Left colon (tissue), 2 donors: ENCODE data around the gene ELOVL7. TPM values are rescaled to one million over a fixed set of nuclear protein-coding genes. Genes with fewer than 3 reads are reported as not detected.
"Not testable (repeated sequence)": the region's sequence is repeated elsewhere in the genome, so short reads cannot be mapped to it uniquely, and the experiment has no call there.

ENCODE experiments used
- ATAC-seq: fragments of 200-7000 bp; cut with Tn5 transposase; one replicate; pipeline ENCODE4 v1.9.1; 2020; ENCODE audit warnings: mild to moderate bottlenecking, moderate library complexity
- DNase-seq, 2 donors: peaks; one replicate each; pipeline ENCODE4 v3.0.0-alpha.2; 2020
- intact Hi-C, 2 donors: fragments of 100-400 bp; cut with DNase I in 1 of 2; cut with micrococcal nuclease in 1 of 2; formaldehyde crosslinking; loops; one replicate each; pipeline versions ENCODE4 v1.11.2 to v1.14.0; 2022; cut with DNase I, micrococcal nuclease
- total RNA-seq, 2 donors: library from RNA; stranded (reverse); fragmentation: NEBNext Ultra II Directional; extraction: Animal tissue kit (Norgen Biotek cat#: 25700); gene quantifications; one replicate each; pipeline ENCODE4 v1.2.1, GENCODE V29; 2021
- donor health status: DM: no; HTN: no; CAD: no.
- donor health status: DM: yes; HTN: yes; CAD: no.

The ELOVL7 gene
- total RNA-seq, 2 donors from 2014 or later, result 30.0 to 30.5 TPM

DNA sequence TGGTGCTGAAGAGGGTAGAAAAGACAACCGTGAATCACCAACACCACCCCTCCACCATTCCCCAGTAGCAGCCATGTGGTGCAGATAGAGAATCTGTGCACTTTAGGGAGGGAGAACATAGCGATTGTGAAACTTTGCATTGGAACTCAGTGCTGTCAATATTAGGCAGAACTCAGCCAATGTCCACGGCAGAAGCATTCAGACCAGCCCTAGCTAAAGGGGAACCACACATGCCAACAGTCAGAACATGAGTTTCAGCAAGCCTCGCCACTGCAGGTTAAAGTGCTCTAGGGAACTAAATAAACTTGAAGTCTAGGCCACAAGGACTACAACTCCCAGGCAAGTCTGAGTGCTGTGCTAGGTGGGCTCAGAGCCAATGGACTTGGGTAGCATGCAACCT, 105.6 kb downstream of the ELOVL7 start:
- intact Hi-C loops, result no loop called here
- ATAC-seq (no peak), DNase-seq (no peak)

DNA sequence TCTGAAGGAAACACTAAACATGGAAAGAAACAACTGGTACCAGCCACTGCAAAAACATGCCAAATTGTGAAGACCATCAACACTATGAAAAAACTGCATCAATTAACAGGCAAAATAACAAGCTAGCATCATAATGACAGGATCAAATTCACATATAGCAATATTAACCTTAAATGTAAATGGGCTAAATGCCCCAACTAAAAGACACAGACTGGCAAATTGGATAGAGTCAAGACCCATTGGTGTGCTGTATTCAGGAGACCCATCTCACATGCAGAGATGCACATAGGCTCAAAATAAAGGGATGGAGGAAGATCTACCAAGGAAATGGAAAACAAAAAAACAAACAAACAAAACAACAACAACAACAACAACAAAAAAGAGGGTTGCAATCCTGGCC, 113.2 kb downstream of the ELOVL7 start:
- DNase-seq, result not testable (repeated sequence)

DNA sequence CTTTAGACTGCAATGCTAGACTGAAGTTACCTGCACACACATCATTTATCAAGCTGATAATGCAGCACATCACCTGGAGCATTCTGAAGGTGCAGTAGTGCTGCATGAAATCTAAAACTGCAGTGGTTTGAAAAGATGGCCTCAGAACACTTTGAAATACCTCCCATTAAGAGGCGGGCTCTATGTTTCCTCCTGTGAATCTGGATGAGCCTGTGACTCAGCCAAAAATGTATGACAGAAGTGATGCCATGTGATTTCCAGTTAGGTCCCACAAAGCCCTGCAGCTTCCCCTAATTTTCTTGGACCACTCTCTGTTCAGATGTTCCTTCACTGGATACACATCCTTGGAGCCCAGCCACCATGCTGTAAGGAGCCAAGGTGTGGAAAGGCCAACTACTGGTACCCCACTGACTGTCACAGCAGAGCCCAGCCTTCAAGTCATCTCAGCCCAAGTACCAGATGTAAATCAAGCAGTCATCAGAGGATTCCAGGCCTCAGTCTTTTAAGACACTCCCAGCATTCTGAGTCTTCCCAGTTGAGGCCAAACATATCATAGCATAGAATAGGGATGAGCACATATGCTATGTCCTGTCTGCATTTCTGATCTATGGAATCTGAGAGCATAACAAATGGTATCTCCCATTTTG, 116.9 kb downstream of the ELOVL7 start:
- intact Hi-C loops, result no loop called here
- ATAC-seq, result no peak

More for the DNA sequence above, 113.2 kb downstream of the ELOVL7 start:
- ATAC-seq, intact Hi-C loops: not testable (repeated sequence)

DNA sequence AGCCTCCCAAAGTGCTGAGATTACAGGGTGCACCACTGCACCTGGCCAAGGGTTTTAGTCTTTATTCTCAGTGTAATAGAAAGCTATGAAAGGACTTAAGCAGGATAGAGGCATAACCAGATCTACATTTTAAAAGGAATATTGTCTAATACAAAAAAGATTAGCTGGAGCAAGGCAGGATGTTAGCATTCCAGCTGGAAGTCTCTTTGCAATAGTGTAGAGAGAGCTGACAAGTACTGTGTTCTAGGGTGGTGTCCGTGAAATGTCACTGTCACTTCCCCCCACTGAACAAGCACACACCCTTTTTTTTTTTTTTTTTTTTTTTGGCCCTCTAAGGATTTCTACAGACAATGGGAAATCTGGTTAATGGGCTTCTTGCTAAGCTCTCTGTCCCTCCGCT, 119.9 kb downstream of the ELOVL7 start:
- intact Hi-C loops, result no loop called here
- no peak for DNase-seq
- no peak for ATAC-seq

More for the DNA sequence above, 116.9 kb downstream of the ELOVL7 start:
- no peak for DNase-seq

DNA sequence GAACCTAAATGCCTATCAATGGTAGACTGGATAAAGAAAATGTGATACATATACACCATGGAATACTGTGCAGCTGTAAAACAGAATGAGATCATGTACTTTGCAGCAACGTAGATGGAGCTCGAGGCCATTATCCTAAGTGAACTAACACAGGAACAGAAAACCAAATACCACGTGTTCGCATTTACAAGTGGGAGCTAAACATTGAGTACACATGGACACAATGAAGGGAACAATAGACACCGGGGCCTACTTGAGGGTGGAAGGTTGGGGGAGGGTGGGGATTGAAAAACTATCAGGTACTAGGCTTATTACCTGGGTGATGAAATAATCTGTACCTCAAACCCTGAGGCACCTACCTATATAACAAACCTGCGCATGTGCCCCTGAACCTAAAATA, 121.7 kb downstream of the ELOVL7 start:
- intact Hi-C loops, result no loop called here
- DNase-seq, result no peak
- no peak for ATAC-seq

DNA sequence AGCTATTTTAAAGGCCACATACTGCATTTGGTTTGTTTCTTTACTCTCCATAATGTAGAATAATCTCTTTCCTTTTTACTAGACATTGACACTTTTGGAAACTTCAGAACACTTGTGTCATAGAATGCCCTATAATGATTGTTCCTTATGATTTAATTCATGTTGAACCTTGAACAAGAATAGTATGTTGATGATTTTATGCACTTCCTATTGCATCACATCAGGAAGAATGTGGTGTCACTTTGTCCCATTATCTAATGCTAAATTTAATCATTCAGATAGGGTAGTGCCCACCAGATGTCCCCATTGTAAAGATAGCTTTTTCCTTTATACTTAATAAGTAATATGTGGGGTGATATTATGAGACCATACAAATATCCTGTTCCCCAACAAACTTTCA, 124.7 kb downstream of the ELOVL7 start:
- intact Hi-C loops, result no loop called here
- ATAC-seq (peak; percentile 63), DNase-seq (no peak)

DNA sequence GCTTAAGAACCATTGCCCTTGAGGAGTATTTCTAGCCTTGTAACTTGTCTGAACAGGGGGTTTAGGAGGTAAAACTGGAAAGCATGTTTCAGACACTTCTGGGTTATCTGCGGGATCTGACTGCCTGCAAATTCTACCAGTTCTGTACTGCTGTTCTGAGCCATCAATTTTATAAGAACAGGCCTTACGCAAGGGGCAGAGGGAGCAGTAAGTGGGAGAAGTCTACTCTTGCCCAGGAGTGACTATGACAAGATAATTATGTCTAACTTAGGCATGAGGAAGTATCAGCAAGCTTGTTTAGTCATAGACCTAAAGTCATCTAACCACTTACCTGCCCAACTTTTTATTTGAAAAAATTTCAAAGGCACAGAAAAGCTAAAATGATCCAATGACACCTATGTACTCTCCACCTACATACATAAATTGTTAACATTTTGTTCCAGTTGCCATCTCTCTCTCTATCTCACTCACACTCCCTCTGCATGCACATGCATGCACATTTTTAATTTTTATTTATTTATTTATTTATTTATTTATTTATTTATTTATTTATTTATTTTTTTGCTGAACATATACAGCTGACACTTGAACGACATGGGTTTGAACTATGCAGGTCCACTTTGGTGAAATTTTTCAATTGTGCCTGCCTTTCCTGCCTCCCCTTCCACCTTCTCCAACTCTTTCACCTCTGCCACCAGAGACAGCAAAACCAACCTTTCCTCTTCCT, 125.7 kb downstream of the ELOVL7 start:
- intact Hi-C loops, result no loop called here
- no peak for DNase-seq
- peak; percentile 51 for ATAC-seq

DNA sequence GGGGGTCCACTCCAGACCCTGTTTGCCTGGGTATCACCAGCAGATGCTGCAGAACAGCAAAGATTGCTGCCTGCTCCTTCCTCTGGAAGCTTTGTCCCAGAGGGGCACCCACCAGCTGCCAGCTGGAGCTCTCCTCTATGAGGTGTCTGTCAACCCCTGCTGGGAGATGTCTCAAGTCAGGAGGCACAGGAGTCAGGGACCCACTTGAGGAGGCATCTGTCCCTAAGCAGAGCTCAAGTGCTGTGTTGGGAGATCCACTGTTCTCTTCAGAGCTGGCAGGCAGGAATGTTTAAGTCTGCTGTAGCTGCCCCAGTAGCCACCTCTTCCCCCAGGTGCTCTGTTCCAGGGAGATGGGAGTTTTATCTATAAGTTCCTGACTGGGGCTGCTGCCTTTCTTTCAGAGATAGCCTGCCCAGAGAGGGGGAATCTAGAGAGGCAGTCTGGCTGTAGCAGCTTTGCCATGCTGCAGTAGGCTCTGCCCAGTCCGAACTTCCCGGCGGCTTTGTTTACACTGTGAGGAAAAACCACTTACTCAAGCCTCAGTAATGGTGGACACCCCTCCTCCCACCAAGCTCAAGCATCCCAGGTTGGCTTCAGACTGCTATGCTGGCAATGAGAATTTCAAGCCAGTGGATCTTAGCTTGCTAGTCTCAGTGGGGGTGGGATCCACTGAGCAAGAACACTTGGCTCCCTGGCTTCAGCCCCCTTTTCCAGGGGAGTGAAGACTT, 128.7 kb downstream of the ELOVL7 start:
- ATAC-seq, DNase-seq, intact Hi-C loops: not testable (repeated sequence)

DNA sequence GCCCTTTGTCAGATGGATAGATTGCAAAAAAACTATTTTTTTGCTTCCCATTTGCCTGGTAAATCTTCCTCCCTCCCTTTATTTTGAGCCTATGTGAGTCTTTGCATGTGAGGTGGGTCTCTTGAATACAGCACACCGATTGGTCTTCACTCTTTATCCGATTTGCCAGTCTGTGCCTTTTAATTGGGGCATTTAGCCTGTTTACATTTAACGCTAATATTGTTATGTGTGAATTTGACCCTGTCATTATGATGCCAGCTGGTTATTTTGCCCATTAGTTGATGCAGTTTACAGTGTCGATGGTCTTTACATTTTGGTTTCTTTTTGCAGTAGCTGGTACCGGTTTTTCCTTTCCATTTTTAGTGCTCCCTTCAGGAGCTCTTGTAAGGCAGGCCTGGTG, 131.1 kb downstream of the ELOVL7 start:
- ATAC-seq (no peak), DNase-seq (no peak)
- intact Hi-C loops, result no loop called here

DNA sequence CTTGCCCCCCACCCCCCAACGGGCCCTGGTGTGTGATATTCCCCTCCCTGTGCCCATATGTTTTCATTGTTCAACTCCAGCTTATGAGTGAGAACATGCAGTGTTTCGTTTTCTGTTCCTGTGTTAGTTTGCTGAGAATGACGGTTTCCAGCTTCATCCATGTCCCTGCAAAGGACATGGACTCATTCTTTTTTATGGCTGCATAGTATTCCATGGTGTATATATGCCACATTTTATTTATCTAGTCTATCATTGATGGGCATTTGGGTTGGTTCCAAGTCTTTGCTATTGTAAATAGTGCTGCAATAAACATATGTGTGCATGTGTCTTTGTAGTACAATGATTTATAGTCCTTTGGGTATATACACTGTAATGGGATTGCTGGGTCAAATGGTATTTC, 132.2 kb downstream of the ELOVL7 start:
- intact Hi-C loops, DNase-seq, ATAC-seq: not testable (repeated sequence)

DNA sequence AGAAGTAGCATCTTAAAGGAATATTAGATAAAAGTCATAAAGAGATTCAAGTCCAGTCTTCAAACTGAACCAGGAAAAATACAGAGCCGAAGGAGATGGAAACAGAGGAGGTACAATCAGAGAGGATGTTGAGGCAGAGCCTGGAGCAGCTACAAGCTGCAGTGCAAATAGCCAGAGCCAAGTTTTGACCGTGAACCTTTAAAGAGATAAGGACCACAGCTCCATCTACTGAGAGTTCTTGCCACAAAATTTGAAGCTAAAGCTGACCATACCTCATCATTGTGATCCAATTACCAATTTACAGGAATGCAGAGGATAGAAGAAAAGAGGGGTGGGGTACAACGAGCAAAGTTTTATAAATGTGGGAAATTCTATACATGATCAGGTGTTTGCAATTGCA, 133.7 kb downstream of the ELOVL7 start:
- no peak for ATAC-seq
- intact Hi-C loops, result no loop called here
- no peak for DNase-seq

DNA sequence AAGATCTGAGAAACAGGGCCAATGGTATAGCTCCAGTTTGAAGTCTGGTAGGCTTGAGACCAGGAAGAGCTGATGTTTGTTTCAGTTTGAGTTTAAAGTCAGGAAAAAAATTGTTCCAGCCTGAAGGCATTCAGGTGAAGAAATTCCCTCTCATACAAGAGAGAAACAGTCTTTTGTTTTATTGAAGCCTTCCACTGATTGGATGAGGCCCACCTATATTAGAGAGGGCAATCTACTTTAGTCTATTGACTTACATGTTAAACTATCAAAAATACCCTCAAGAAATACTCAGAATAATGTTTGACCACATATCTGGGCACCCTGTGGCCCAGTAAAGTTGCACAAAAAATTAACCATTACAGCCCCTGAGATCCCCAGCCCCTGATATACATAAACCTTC, 138.9 kb downstream of the ELOVL7 start:
- DNase-seq (no peak), ATAC-seq (no peak)
- intact Hi-C loops, result no loop called here

DNA sequence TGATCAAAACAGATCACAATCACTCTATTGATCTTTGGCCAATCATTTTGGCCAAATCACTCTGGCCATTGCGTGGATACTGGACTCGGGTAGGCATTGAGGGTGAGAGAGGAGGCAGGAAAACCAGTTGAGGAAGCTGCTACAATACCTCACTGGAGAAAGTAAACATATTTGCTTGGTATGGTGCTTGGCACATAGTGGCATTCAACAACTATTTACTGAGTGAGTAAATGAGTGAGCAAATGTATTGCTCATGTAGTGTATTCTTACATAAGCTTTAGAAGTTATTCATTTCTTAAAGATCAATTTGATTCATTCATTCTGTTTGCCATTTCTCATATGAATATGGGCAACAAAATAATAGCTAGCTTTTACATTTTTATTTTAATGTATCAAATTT, 140.1 kb downstream of the ELOVL7 start:
- intact Hi-C loops, result no loop called here
- DNase-seq (no peak), ATAC-seq (no peak)

Other genes with a start within 250 kb of the ELOVL7 start
- 1 to 10 TPM; 5.3 to 7.0 TPM for gene DEPDC1B, start 144.1 kb downstream of the ELOVL7 start, total RNA-seq
- 10 to 100 TPM in 1 of 2 donors, 1 to 10 TPM in 1; 9.1 to 11.0 TPM for gene ERCC8, start 100.8 kb upstream of the ELOVL7 start, total RNA-seq
- gene NDUFAF2, start 100.9 kb upstream of the ELOVL7 start, total RNA-seq, result 10 to 100 TPM; 15.6 to 25.0 TPM